Non-pigmented ciliary epithelial cell (primary cell): Measurements from ENCODE around the gene HOXA7.

Source experiments
- DNase-seq: peaks from one replicate; pipeline ENCODE4 v3.0.0-alpha.2; 2010; ENCODE audit warnings: low read depth

HOXA7 gene

GRCh38 chr7:27182285-27182841 lies 25.9 kb upstream of the HOXA7 start:
- no peak for DNase-seq

- DNase-seq = no peak
Observed at GRCh38 chr7:27181795-27182275, 25.4 kb upstream of the HOXA7 start.

- no peak for DNase-seq
Observed at GRCh38 chr7:27180431-27181420, 24.3 kb upstream of the HOXA7 start.

- DNase-seq = no peak
Observed at GRCh38 chr7:27179503-27180430, 23.3 kb upstream of the HOXA7 start.

GRCh38 chr7:27179030-27179429 lies 22.6 kb upstream of the HOXA7 start:
- no peak for DNase-seq

- no peak for DNase-seq
Observed at GRCh38 chr7:27178366-27178765, 21.9 kb upstream of the HOXA7 start.

GRCh38 chr7:27177795-27178320 lies 21.4 kb upstream of the HOXA7 start:
- no peak for DNase-seq

- DNase-seq = no peak
Observed at GRCh38 chr7:27176962-27177794, 20.7 kb upstream of the HOXA7 start.

GRCh38 chr7:27176524-27176845 lies 20.0 kb upstream of the HOXA7 start:
- DNase-seq = no peak

- no peak for DNase-seq
Observed at GRCh38 chr7:27175626-27176523, 19.4 kb upstream of the HOXA7 start.

GRCh38 chr7:27174874-27175625 lies 18.6 kb upstream of the HOXA7 start:
- DNase-seq = no peak

- no peak for DNase-seq
Observed at GRCh38 chr7:27173956-27174873, 17.7 kb upstream of the HOXA7 start, which contains the start of gene HOXA10. Gene HOXA10, minus strand, starts transcription at chr7:27174320. Its CDS starts 14 bp downstream, at chr7:27174306.

- DNase-seq = no peak
Observed at GRCh38 chr7:27173511-27173955, 17.1 kb upstream of the HOXA7 start.

- DNase-seq = no peak
Observed at GRCh38 chr7:27172823-27173510, 16.5 kb upstream of the HOXA7 start.

- no peak for DNase-seq
Observed at GRCh38 chr7:27172315-27172774, 15.9 kb upstream of the HOXA7 start.

- DNase-seq = no peak
Observed at GRCh38 chr7:27171637-27172314, 15.3 kb upstream of the HOXA7 start.

- no peak for DNase-seq
Observed at GRCh38 chr7:27171325-27171636, 14.8 kb upstream of the HOXA7 start.
